Osteoblast (primary cell): ENCODE data around the gene WNK4. TPM values are rescaled to one million over a fixed set of nuclear protein-coding genes. Genes with fewer than 3 reads are reported as not detected.

Source experiments
- DNase-seq: peaks from one replicate; pipeline ENCODE4 v3.0.0; 2011; ENCODE audit warnings: low spot score, mixed read lengths; ENCODE audit not compliant: insufficient read length; ENCODE audit errors: missing footprints
- H2AFZ ChIP-seq: 2 replicates; pipeline ENCODE4 v1.6.0; 2011; ENCODE audit warnings: mild to moderate bottlenecking, low read length
- H3K27ac ChIP-seq: 2 replicates; pipeline ENCODE4 v1.5.1; 2011; ENCODE audit warnings: mild to moderate bottlenecking, low read depth, low read length, moderate library complexity
- H3K27me3 ChIP-seq: 2 replicates; pipeline ENCODE4 v1.6.0; 2012; ENCODE audit warnings: mild to moderate bottlenecking, control low read depth, inconsistent platforms, low read length, moderate library complexity; ENCODE audit not compliant: insufficient read depth
- H3K36me3 ChIP-seq: 2 replicates; pipeline ENCODE4 v1.5.1; 2011; ENCODE audit warnings: mild to moderate bottlenecking, low read length, control low read depth, moderate library complexity; ENCODE audit not compliant: insufficient read depth
- H3K4me1 ChIP-seq: 2 replicates; pipeline ENCODE4 v1.5.1; 2011; ENCODE audit warnings: mild to moderate bottlenecking, low read length, control low read depth, moderate library complexity; ENCODE audit not compliant: insufficient read depth
- H3K4me2 ChIP-seq: 2 replicates; pipeline ENCODE4 v1.6.0; 2011; ENCODE audit warnings: mild to moderate bottlenecking, low read length; ENCODE audit not compliant: insufficient read depth
- H3K4me3 ChIP-seq: fragments of 200-600 bp; sonication (generic); 3 replicates; pipeline ENCODE4 v1.5.1; 2012; ENCODE audit warnings: mild to moderate bottlenecking, low read length, inconsistent platforms; ENCODE audit not compliant: insufficient read depth
- H3K79me2 ChIP-seq: 2 replicates; pipeline ENCODE4 v1.6.0; 2012; ENCODE audit warnings: mild to moderate bottlenecking, low read length, control low read depth, inconsistent platforms; ENCODE audit not compliant: insufficient read depth
- H3K9me3 ChIP-seq: 2 replicates; pipeline ENCODE4 v1.5.1; 2011; ENCODE audit warnings: low read depth, low read length, control low read depth
- H4K20me1 ChIP-seq: 2 replicates; pipeline ENCODE4 v1.6.0; 2012; ENCODE audit warnings: mild to moderate bottlenecking, low read length, control low read depth; ENCODE audit not compliant: insufficient read depth
- total RNA-seq: library from RNA; depleted of rRNA; stranded (reverse); fragments of >200 nt; gene quantifications from 2 replicates; pipeline ENCODE4 v1.2.3, GENCODE V29; 2012
- TF ChIP-seq, protein P1 (sequence below): IDR thresholded peaks from 2 replicates; pipeline ENCODE4 v1.5.1; 2011; ENCODE audit warnings: mild to moderate bottlenecking, low read depth, low read length, moderate library complexity; ENCODE audit errors: extremely low read depth

Gene WNK4
- total RNA-seq, 1 donor = not detected

DNA sequence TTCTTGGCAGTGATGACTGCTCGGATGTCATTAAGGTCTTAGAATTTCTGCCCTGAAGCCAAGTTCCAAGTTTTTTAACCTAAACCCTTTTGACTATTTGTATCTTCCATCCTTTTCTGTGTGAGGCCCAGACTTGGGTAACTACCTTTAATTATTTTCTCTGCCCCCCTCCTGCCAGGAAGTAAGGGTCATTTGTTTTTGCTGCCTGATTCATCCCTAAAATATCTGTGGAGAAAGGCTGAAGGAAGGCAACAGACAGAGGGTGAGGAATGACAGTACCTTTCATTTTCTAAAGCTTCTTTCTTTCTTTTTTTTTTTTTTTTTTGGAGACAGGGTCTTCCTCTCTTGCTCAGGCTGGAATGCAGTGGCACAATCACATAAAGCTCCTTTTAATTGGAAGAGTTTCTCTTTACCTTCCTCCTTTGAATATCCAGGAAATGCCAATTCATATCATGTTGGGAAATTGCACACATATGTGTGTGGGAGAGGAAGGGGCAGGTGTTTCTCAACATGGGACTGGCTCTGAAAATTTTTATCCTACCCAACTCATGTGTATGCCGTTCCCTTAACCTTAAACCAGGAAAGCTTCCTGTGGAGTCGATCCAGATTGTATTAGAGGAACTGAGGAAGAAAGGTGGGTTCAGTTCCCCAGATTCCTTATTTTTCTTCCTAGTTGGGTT is 6.2 kb upstream of the WNK4 start:
- peaks cover 7% of the 10 kb centered on the region for H3K79me2 ChIP-seq
- H3K27ac ChIP-seq = peak overlapping the region; percentile 86
- peak overlapping the region; percentile 95 for H2AFZ ChIP-seq
- H3K4me1 ChIP-seq = peaks cover 28% of the 10 kb centered on the region
- no peaks in the 10 kb centered on the region for H3K27me3 ChIP-seq
- H3K9me3 ChIP-seq = no peaks in the 10 kb centered on the region
- peak overlapping the region; percentile 98 for H3K4me2 ChIP-seq
- DNase-seq = peak; percentile 71
- TF ChIP-seq, protein P1, sequence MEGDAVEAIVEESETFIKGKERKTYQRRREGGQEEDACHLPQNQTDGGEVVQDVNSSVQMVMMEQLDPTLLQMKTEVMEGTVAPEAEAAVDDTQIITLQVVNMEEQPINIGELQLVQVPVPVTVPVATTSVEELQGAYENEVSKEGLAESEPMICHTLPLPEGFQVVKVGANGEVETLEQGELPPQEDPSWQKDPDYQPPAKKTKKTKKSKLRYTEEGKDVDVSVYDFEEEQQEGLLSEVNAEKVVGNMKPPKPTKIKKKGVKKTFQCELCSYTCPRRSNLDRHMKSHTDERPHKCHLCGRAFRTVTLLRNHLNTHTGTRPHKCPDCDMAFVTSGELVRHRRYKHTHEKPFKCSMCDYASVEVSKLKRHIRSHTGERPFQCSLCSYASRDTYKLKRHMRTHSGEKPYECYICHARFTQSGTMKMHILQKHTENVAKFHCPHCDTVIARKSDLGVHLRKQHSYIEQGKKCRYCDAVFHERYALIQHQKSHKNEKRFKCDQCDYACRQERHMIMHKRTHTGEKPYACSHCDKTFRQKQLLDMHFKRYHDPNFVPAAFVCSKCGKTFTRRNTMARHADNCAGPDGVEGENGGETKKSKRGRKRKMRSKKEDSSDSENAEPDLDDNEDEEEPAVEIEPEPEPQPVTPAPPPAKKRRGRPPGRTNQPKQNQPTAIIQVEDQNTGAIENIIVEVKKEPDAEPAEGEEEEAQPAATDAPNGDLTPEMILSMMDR = no peak
- no peaks in the 10 kb centered on the region for H4K20me1 ChIP-seq
- H3K36me3 ChIP-seq = peaks cover 34% of the 10 kb centered on the region
- H3K4me3 ChIP-seq = peak overlapping the region; percentile 88

DNA sequence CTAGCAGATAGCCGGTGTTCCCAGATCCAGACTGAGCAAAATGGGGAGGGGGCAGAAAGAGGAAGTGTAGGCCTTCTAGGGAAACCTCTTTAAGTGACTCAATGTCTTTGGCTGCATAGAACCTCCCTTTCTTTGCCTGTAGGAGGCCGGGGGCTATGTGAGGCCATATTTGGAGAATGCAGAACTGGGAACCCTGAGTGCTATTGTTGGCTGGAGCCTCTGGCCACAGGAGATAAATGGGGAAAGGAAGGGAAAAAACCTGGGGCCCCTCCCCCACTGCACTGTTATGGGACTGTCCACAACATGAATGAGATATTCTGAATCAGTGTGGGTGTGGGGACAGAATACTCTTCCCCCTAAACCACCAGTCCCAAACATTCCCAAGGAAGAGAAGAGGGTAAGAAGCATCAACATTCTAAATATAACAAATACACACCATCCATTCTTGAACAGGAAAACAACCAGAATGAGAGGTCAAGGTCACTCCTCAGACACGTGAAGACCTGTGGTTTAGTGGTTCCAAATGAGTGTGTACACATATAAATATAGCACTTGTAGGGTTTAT is 4.8 kb upstream of the WNK4 start:
- Histone ChIP-seq H3K27ac (peak overlapping the region; percentile 63), H3K27me3 (no peaks in the 10 kb centered on the region)
- DNase-seq = peak; percentile 88

DNA sequence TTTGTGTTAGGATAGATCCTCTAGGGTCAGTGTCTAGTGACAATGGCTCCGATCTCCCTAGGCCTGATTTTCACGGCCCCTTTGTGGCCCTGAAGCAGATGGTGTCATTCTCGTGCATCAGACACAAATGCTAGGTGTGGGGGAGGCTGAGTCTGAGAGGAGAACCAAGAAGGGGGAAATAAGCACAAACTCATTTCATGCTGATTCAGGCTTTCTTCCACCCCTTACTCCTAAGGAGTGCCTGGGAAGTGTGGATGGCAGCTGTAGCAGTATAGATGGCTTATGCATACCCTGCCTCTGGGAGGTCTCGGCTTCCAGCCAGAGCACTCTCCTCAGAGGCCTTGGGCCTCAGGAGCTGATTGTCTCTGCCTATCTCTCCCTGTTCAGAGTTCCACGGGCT is 1.8 kb upstream of the WNK4 start:
- H4K20me1 ChIP-seq = peaks cover 3% of the 10 kb centered on the region
- peaks cover 47% of the 10 kb centered on the region for H3K4me1 ChIP-seq
- no peak overlapping the region for H3K4me2 ChIP-seq
- TF ChIP-seq, protein P1 = no peak
- H3K79me2 ChIP-seq = peaks cover 20% of the 10 kb centered on the region
- no peaks in the 10 kb centered on the region for H3K9me3 ChIP-seq
- H3K36me3 ChIP-seq = peaks cover 36% of the 10 kb centered on the region
- no peaks in the 10 kb centered on the region for H3K27me3 ChIP-seq
- no peak overlapping the region for H2AFZ ChIP-seq
- no peak overlapping the region for H3K4me3 ChIP-seq
- H3K27ac ChIP-seq = no peak overlapping the region
- no peak for DNase-seq

More for the DNA sequence above, 4.8 kb upstream of the WNK4 start:
- Histone ChIP-seq H3K4me1 (peaks cover 35% of the 10 kb centered on the region), H3K36me3 (peaks cover 36% of the 10 kb centered on the region), H3K4me2 (peak overlapping the region; percentile 17), H3K9me3 (no peaks in the 10 kb centered on the region), H2AFZ (no peak overlapping the region), H4K20me1 (peaks cover 3% of the 10 kb centered on the region), H3K4me3 (no peak overlapping the region), H3K79me2 (peaks cover 7% of the 10 kb centered on the region)
- TF ChIP-seq, protein P1 = no peak

DNA sequence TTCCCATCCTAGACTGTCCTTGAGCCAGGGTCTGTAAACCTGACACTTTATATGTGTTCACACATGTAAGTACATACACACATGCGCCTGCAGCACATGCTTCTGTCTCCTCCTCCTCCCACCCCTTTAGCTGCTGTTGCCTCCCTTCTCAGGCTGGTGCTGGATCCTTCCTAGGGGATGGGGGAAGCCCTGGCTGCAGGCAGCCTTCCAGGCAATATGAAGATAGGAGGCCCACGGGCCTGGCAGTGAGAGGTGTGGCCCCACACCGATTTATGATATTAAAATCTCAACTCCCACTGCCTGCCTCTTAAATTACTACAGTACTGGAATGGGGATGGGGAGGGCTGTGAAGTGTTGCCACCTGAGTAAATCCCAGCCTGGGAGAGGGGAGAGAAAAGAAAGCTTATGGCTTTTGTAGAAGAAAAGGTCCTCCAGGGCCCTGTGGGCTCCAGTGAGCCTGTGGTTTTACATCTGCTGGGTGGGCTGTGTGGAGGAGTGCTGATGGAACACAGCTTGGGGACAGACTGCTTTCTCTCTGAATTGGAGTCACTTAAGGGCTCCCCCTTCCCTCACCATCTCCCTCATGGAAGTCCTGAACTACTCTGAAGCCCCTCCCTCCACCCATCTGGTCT is 990 bp upstream of the WNK4 start:
- H2AFZ ChIP-seq = no peak overlapping the region
- peaks cover 15% of the 10 kb centered on the region for H3K79me2 ChIP-seq

More for the DNA sequence above, 990 bp upstream of the WNK4 start:
- Histone ChIP-seq H3K9me3 (no peaks in the 10 kb centered on the region), H3K4me1 (peaks cover 42% of the 10 kb centered on the region), H3K4me2 (peak overlapping the region; percentile 83), H3K4me3 (no peak overlapping the region), H3K27ac (no peak overlapping the region), H3K36me3 (peaks cover 36% of the 10 kb centered on the region), H3K27me3 (no peaks in the 10 kb centered on the region), H4K20me1 (peaks cover 3% of the 10 kb centered on the region)
- DNase-seq = peak; percentile 47
- TF ChIP-seq, protein P1 = no peak
